ENCODE measurements around the gene PLCB4.

Gene PLCB4

DNA sequence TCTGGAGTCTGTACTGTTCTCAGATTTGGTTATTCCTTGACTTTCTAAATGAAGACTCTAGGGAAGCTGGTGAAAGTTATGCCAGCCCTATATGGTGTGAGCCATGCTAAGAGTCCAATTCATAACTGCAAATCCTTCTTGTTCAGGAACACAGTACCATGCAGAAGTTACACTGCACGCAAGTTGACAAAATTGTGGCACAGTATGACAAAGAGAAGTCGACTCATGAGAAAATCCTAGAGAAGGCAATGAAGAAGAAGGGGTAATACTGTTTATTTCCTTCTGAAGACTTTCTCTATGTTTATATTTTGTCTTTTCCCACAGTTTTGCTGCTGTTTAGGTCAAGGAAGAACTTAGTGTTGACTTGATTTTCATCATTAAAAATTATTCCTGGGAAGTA is 384.3 kb downstream of the PLCB4 start:
- DNase-seq (ENCODE audit: low read depth), result no peak

DNA sequence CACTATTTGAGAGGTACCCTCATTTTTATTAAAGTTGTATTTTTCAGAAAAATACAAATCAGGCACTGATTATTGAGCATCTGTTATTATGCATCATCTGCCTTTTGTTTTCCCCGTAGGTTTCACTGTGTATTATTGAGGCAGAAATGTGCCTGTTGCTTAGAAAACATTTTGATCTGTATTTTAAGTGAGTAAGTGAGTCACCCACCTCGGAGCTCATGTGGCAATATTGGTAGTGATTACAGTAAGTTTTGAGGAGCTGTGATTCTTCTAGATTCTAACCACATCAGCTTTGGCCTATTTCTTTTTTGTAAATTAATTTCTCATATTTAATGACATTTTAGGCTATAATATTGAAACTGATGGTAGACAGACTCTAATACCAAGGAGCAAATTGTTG is 385.9 kb downstream of the PLCB4 start:
- no peak for DNase-seq (ENCODE audit: low read depth)

DNA sequence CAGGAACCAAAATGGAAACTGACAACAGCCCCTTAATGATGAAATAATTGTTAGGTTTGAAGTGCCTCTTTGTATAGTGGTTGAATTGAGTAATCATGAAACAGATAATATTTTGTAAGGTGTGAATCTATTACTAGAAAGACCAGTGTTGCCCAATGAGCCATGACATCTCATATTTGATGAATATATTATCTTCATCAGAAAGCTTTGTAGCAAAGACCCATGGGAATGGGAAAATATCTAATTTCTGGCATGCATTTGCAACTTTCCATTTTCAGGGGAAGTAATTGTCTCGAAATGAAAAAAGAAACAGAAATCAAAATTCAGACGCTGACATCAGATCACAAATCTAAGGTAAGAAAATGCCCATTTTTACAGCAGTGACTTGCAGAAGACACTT is 388.2 kb downstream of the PLCB4 start:
- DNase-seq (ENCODE audit: low read depth), result no peak

- no peak for DNase-seq (ENCODE audit: low read depth)
These were observed 389.4 kb downstream of the PLCB4 start for GRCh38 chr20:9458138-9458796.

DNA sequence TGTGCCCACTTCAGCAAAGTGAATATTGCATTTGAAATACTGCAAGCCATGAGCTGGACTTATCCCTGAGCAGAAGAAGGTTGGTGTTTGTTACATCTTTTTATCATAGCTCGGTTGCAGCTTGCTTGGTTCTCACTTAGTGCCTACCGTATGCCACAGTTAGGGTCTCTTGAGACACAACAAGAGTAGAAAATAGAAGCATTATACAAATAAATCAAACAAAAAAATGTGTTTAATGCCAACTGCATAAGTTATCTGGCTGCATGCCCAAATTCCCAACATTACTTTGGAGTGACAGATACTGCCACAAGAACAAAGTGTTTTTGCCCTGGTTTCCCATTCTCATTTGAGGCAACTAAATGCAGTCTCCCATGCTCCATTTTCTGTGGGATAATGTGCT is 391.6 kb downstream of the PLCB4 start:
- no peak for DNase-seq (ENCODE audit: low read depth)

- no peak for DNase-seq (ENCODE audit: low read depth)
These were observed 399.1 kb downstream of the PLCB4 start for GRCh38 chr20:9467995-9468394.

DNA sequence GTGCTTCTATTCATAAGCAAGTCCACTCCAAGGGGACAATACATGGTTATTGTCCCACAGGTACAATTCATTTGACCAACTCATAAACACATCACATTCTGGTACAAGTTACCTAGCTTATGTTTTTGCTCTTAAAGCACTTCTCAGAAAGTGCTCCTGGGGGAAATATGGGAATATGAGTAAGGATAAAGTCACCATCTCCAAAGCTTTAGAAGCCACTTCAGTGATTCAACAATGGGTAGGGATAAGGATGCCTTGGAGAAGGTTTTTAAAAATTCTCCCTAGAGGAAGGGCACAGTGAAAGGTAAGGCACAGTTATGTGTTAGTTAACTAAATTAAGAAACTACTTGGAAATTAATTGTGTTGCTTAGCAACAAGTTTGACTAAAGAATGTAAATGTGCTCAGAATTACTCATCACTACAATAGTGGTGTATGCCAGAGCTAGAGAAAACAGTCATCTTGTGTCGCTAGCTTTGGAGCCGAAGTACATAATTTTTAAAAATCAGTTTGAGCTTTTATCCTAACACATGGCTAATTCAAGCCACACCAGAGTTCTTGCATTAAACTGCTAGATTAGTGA is 406.0 kb downstream of the PLCB4 start:
- DNase-seq (ENCODE audit: low read depth), result no peak

- DNase-seq (ENCODE audit: low read depth), result no peak
These were observed 406.6 kb downstream of the PLCB4 start for GRCh38 chr20:9475456-9475855.

- no peak for DNase-seq (ENCODE audit: low read depth)
These were observed 407.3 kb downstream of the PLCB4 start for GRCh38 chr20:9476174-9476573.

DNA sequence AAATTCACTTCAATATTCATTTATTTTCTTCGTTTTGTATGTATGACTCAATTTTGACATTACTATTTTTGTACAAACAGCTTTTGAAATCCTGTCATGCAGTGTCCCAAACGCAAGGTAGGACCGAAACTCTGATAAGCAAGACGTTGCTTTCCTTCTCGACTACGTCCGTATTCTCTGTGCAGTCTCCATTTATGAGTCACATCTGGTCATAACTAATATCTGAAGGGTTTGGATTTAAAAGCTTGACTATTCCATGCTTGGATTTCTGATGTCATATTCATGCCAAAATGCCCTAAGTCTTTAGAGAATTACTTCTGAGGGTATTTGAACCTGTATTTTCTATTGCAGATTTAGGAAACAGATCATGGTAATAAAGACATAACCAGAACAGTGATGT is 407.8 kb downstream of the PLCB4 start:
- no peak for DNase-seq (ENCODE audit: low read depth)

- DNase-seq (ENCODE audit: low read depth), result no peak
These were observed 409.9 kb downstream of the PLCB4 start for GRCh38 chr20:9478771-9479170.

GRCh38 chr20:9480066-9480465 is 411.2 kb downstream of the PLCB4 start:
- DNase-seq (ENCODE audit: low read depth), result no peak

- no peak for DNase-seq (ENCODE audit: low read depth)
These were observed 413.3 kb downstream of the PLCB4 start for GRCh38 chr20:9482180-9482579.

- no peak for DNase-seq (ENCODE audit: low read depth)
These were observed 414.2 kb downstream of the PLCB4 start for GRCh38 chr20:9483131-9483530.

DNA sequence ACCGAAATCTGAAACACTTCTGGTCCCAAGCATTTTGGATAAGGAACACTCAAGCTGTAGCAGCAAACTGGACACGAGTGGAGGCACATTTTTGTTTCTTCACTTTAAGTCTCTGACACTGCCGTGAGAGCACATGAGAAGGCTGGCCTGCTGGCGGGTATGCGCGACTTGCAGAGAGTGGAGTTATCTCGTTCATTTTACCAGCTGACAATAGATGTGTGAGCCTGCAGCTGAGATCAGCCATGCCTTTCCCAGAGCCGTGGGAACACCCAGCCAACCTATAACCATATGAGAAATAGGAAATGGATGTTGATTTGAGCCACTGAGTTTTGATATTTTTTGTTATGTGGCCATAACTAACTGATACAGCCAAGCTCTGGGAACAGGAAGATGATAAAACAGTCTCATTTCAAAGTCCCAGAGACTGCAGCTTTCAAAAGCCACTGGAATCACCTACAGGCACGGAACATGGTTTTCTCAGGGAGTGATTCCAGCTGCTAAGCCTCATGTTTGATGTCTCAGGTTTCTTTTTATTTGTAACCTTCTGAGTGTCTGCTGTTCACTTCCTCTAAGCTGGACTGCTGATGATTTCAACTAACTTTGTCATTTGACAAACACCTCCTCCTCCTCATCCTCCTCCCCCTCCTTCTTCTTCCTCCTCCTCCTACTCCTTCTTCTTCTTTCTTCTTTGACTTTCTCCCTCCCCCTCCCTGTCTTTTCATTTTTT is 416.9 kb downstream of the PLCB4 start:
- DNase-seq (ENCODE audit: low read depth), result no peak

- no peak for DNase-seq (ENCODE audit: low read depth)
These were observed 418.3 kb downstream of the PLCB4 start for GRCh38 chr20:9487231-9487630.

- no peak for DNase-seq (ENCODE audit: low read depth)
These were observed 419.2 kb downstream of the PLCB4 start for GRCh38 chr20:9488063-9488462.

DNA sequence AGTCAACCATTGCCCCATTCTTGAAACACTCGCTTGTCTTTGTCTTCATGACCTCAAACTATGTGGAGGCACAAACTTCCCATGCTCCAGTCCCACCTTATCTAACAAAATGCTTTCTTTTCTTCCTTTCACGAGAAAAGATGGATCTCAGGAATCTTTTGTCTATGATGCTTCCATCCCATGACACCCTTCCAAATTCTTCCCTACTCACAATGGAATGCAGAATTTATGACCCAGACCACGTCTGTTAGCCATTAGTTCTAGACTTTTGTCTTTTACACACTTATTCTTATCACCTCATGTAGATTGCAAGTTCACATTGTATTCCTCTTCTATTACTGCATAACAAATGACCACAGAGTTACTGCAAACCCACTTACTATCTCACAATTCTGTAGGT is 421.3 kb downstream of the PLCB4 start:
- DNase-seq (ENCODE audit: low read depth), result no peak

DNA sequence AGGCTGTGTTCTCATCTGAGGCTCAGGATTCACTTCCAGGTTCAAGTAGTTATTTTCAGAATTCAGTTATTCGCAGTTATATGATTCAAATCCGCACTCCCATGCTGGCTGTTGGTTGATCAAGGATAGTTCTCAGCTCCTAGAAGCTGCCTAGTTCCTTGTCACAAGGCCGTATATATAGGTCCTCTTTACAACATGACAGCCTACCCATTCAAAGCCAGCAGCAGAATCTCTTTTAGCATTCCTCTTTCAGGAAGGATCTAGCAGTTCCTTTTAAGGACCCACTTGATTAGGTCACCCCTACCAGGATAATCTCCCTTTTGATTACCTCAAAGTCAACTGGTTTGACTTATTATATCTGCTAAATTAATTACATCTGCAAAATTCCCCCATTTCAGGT is 421.7 kb downstream of the PLCB4 start:
- DNase-seq (ENCODE audit: low read depth), result no peak

DNA sequence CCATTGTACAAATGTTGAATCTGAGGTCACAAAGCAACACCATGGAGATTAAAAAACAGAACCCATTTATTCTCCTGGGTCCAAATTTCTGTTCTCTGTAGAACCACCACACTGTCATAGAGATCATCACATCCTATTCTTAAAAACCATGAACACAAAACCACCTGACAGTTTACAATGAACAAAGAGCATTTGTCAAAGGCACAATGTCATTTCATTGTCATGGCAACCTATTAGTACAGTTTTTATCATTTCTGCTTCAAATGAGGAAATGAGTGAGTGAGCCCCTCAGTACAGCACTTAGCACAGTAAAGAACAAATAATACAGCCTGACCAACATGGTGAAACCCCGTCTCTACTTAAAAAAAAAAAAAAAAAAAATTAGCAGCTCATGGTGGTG is 422.4 kb downstream of the PLCB4 start:
- no peak for DNase-seq (ENCODE audit: low read depth)

DNA sequence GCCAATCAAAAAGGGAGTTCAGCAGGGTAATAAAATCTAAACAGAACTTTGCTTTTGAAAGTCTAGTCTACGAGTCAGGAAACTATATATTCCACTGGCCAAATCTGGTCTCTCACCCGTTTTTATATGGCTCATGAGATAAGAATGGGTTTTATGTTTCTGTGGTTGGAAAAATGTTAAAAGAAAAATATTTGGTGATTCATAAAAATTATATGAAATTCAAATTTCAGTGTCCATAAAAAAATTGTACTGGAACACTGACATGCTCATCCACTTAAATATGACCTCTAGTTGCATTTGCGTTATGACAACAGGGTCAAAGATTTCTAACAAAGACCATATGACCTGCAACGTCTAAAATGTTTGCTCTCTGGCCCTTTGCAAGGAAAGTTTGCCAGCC is 423.2 kb downstream of the PLCB4 start:
- no peak for DNase-seq (ENCODE audit: low read depth)

GRCh38 chr20:9493803-9494202 is 424.9 kb downstream of the PLCB4 start:
- DNase-seq (ENCODE audit: low read depth), result no peak

DNA sequence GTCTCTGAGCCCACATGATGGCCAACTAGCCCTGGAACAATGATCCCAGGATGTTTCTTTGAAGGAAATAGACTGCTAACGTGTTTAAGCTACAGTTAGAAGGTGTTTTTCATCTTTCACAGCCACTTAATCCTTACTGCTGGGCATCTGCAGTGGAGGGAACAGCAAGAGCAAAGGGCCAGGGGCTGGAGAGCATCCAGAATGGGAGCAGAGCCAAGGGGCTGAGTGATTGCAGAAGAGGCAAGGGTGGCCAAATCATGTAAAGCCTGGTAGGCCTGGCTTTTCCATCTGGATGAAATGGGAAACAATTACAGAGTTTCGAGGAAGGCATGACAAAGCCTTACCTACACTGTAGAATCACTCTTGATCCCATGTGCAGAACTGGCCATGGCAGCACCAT is 426.8 kb downstream of the PLCB4 start:
- no peak for DNase-seq (ENCODE audit: low read depth)

- no peak for DNase-seq (ENCODE audit: low read depth)
These were observed 427.3 kb downstream of the PLCB4 start for GRCh38 chr20:9496155-9496554.

Measured in T follicular helper cell (primary cell).